NK-92 treated with Interleukin-12 subunit alpha and Interleukin-12 subunit beta, amount 100 ng/mL, for 24 hours (cell line): ENCODE data around the gene NBAS.

Experiments
- DNase-seq: peaks from one replicate; lab custom pipeline; 2025; lab: John Stamatoyannopoulos, UW

The NBAS gene

DNA sequence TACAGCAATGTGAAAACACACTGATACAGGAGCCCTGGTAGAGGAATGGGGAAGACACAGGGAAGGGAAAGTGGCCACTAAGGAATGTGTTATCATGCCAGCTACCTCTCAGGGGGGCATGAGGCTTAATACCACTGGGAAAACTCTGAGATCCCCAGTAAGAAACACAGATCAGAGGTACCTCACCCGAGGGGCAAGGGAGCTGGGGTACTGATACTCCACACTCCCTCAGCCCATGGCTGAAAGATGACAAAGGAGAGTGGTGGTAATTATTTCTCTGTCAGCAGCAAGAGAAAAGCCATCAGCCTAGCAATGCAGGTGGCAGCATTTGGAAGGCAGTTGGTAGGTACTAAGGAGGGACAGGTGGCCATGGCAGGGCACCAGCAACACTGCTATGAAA is 434.8 kb downstream of the NBAS start:
- no peak for DNase-seq

DNA sequence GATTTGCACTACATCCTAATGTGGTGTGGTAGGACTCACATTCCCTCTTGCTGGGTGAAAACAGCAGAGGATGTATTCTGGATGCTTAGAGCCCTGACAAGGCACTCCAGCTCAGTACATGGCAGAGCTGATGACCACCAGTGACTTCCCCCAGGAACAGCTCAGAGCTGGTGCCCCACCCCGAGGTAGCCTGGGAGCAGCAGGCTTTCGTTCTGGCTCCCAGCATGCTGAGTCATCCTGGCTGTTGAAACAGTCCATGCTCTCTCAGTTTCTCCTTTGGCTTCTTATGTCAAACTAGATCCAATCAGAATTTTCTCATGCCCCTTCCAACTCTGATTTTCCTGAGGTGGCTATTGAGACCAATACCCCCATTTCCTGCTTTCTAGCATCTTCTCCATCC is 438.2 kb downstream of the NBAS start:
- DNase-seq = no peak

- DNase-seq = no peak
Measured at GRCh38 chr2:15120631-15121030, 440.5 kb downstream of the NBAS start.

DNA sequence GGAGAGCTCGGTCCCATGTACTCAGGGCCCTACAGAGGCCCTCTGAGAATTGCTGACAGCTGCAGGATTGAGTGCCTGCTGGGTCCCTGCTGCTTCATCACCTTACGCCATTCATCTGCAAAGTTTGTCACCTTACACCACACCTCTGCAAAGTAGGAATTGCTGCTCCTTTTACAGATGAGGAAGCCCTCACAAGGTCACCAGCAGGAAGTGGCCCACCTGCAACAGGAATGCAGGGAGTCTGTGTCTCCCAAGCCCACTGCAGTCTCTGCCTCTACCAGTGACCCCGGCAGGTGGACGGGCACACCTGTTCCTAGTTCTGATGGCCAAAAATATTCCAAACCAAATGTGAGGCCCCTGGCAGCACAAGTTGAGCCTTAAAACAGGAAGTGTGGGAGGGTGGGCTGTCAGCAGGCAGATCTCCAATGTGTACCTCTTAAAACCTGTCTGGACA is 441.4 kb downstream of the NBAS start:
- no peak for DNase-seq

- DNase-seq = no peak
Measured at GRCh38 chr2:15117409-15118050, 443.6 kb downstream of the NBAS start.
